OCI-LY1 (cell line): ENCODE data around the gene TRMT1L.

Experiments used
- CTCF ChIP-seq: fragments of 200-600 bp; sonication (generic), shearing (Covaris generic); IDR thresholded peaks from 2 replicates; pipeline ENCODE4 v1.5.1; 2017; ENCODE audit warnings: mild to moderate bottlenecking, antibody characterized with exemption, low read length, moderate library complexity, mixed read lengths
- EZH2 ChIP-seq: fragments of 200-600 bp; sonication (generic), shearing (Covaris generic); IDR thresholded peaks from 2 replicates; pipeline ENCODE4 v1.8.0; 2017; ENCODE audit warnings: borderline replicate concordance, mixed run types, mild to moderate bottlenecking, antibody characterized with exemption, low read length, moderate library complexity, mixed read lengths

GRCh38 chr1:185091480-185091879 lies 65.3 kb downstream of the TRMT1L start:
- no peak for TF ChIP-seq CTCF
- no peak for TF ChIP-seq EZH2
